AG04449 (cell line): Measurements from ENCODE around the gene SMIM26.
"Not testable (repeated sequence)": the region's sequence is repeated elsewhere in the genome, so short reads cannot be mapped to it uniquely, and the experiment has no call there.

ENCODE experiments used
- CTCF ChIA-PET: fragments of 350-600 bp; formaldehyde crosslinking; extraction: SDS; loops from one replicate; lab custom pipeline; 2021; ENCODE audit warnings: antibody characterized with exemption; lab: Yijun Ruan, JAX
- POLR2A ChIA-PET: fragments of 400-600, 350-600 bp; formaldehyde crosslinking; extraction: SDS; loops from one replicate; lab custom pipeline; 2020; ENCODE audit warnings: antibody characterized with exemption, inconsistent platforms; lab: Yijun Ruan, JAX
- DNase-seq: peaks from one replicate; pipeline ENCODE4 v3.0.0-alpha.2; 2010; ENCODE audit warnings: low read depth, low spot score
- H3K4me3 ChIP-seq: 2 replicates; pipeline ENCODE4 v1.5.1; 2011; ENCODE audit warnings: low read depth, mild to moderate bottlenecking, control low read depth, low read length
- TF ChIP-seq, protein P1 (sequence below): IDR thresholded peaks from one replicate; pipeline ENCODE4 v1.5.1; 2011; ENCODE audit warnings: mild to moderate bottlenecking, moderate library complexity, low read length, control low read depth, inconsistent platforms; ENCODE audit not compliant: insufficient read depth; ENCODE audit errors: missing control alignments

Gene SMIM26

DNA sequence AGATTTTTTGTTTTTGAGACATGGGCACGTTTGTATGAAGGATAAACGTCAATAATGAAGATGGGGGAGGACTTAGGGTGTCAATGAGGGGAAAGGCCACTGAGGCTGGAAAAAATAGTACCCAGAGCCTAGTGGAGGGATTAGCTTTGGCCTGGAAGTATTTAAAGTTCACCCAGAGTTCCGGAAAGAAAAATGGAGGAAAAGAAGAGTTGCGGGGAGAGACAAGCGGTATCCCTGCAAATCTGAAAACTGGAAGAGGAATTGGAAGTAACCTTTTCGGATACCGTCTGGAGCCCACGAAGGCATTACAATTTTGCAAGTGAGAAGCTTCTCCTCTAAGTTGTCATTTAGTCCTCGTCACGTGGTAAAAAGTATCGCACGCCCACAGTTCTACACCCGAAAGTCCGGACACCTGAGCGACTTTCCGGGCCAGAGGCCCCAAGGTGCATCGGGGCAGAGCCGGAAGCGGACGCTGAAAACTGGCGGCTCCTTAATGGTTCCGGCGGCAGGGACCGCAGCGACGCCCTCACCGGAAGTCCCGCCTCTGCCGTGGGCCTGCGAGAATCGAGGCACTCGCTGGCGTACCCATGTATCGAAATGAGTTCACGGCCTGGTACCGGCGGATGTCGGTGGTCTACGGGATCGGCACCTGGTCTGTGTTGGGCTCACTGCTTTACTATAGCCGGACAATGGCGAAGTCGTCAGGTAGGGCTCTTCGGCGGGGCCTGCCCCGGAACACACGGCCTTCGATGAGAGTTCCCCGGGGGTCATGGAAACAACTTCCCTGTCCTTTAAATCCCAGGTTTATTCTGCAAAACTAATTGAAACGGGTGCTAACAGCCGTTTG lies at the start of gene SMIM26:
Gene SMIM26, plus strand, starts transcription at position 541 of the 847 bp plus-strand sequence. Its CDS starts 47 bp downstream, at position 588.
- TF ChIP-seq, protein P1, sequence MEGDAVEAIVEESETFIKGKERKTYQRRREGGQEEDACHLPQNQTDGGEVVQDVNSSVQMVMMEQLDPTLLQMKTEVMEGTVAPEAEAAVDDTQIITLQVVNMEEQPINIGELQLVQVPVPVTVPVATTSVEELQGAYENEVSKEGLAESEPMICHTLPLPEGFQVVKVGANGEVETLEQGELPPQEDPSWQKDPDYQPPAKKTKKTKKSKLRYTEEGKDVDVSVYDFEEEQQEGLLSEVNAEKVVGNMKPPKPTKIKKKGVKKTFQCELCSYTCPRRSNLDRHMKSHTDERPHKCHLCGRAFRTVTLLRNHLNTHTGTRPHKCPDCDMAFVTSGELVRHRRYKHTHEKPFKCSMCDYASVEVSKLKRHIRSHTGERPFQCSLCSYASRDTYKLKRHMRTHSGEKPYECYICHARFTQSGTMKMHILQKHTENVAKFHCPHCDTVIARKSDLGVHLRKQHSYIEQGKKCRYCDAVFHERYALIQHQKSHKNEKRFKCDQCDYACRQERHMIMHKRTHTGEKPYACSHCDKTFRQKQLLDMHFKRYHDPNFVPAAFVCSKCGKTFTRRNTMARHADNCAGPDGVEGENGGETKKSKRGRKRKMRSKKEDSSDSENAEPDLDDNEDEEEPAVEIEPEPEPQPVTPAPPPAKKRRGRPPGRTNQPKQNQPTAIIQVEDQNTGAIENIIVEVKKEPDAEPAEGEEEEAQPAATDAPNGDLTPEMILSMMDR = no peak
- no peak for DNase-seq
- peak within 1 kb of the TSS; percentile 69 for H3K4me3 ChIP-seq
- POLR2A ChIA-PET = no interaction called here
- CTCF ChIA-PET = interaction anchor here (0.8 kb wide), 1 partner anchor 66 kb away, joined by 3 read pairs; no protein-coding TSS in a partner anchor

GRCh38 chr20:18522066-18522465 lies 45.2 kb upstream of the SMIM26 start:
- DNase-seq, CTCF ChIA-PET, POLR2A ChIA-PET, H3K4me3 ChIP-seq: not testable (repeated sequence)

DNA sequence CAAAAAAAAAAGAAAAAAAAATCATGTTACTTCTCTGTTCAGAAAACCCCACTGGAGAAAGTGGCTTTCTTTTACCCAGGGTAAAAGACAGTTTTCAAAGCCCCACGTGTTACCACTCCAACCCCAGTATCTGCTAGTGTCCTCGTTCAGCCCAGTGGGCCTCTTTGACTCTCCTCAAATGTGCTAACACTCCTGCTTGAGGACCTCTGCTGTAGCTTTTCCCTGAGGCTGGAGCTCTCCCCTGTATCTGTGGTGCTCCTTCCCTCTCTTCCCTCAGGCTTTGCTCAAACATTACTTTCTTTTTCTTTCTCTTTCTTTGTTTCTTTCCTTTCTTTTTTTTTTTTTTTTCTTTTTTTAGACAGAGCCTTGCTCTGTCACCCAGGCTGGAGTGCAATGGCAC lies 44.2 kb upstream of the SMIM26 start:
- H3K4me3 ChIP-seq = no peak overlapping the region
- CTCF ChIA-PET = interaction anchor here (0.7 kb wide), 1 partner anchor 97 kb away, joined by 3 read pairs; no protein-coding TSS in a partner anchor
- POLR2A ChIA-PET = interaction anchor here (0.6 kb wide), 1 partner anchor 284 kb away, joined by 3 read pairs; no protein-coding TSS in a partner anchor
- DNase-seq = no peak
- TF ChIP-seq, protein P1 = no peak

DNA sequence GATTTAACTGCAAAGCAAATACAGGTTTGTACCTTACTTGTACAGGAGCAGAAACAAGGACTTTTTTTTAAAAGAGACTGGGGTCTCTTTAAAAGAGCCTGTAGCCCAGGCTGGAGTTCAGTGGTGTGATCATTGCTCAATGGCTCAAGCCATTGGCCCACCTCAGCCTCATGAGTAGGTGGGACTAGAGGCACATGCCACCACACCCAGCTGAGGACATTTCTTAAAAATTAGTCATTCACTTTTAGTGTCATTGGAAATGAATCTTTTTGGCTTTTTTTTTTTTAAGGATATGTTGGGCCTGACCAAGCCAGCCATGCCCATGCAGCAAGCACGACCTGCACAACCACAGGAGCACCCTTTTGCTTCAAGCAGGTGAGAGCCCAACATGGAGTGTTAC lies 42.6 kb upstream of the SMIM26 start:
- DNase-seq = no peak
- TF ChIP-seq, protein P1 = no peak
- no peak overlapping the region for H3K4me3 ChIP-seq
- ChIA-PET POLR2A (interaction anchor here (1.3 kb wide), 1 partner anchor 17 kb away, joined by 3 read pairs; the partner anchor contains the start of gene SEC23B), CTCF (interaction anchor here (0.8 kb wide), 1 partner anchor 10 kb away, joined by 3 read pairs; no protein-coding TSS in a partner anchor)

DNA sequence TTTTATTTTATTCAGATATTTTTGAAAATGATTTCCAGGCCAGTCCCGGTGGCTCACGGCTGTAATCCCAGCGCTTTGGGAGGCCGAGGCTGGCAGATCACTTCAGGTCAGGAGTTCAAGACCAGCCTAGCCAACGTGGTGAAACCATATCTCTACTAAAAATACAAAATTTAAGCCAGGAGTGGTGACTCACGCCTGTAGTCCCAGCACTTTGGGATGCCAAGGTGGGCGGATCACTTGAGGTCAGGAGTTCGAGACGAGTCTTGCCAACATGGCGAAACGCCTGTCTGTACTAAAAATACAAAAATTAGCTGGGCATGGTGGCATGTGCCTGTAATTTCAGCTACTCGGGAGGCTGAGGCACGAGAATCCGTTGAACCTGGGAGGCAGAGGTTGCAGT lies 40.5 kb upstream of the SMIM26 start:
- CTCF ChIA-PET = interaction anchor here (1.3 kb wide), 1 partner anchor 14 kb away, joined by 3 read pairs; no protein-coding TSS in a partner anchor

GRCh38 chr20:18527339-18527738 lies 39.9 kb upstream of the SMIM26 start:
- TF ChIP-seq, protein P1 = no peak
- no peak for DNase-seq
- POLR2A ChIA-PET = no interaction called here
- no peak overlapping the region for H3K4me3 ChIP-seq
- CTCF ChIA-PET = interaction anchor here (1.3 kb wide), 1 partner anchor 13 kb away, joined by 3 read pairs; no protein-coding TSS in a partner anchor

More for the DNA sequence above, 40.5 kb upstream of the SMIM26 start:
- POLR2A ChIA-PET, H3K4me3 ChIP-seq, DNase-seq: not testable (repeated sequence)

GRCh38 chr20:18527836-18528235 lies 39.4 kb upstream of the SMIM26 start:
- TF ChIP-seq, protein P1 = no peak
- DNase-seq = no peak
- ChIA-PET CTCF (interaction anchor here (1.1 to 1.3 kb wide), 2 partner anchors 10 to 13 kb away, joined by 3 read pairs; no protein-coding TSS in a partner anchor), POLR2A (no interaction called here)
- H3K4me3 ChIP-seq = no peak overlapping the region
